ENCODE measurements around the gene PCDHGC5. TPM values are rescaled to one million over a fixed set of nuclear protein-coding genes. Genes with fewer than 3 reads are reported as not detected.

PCDHGC5 gene
- total RNA-seq, 1 donor, result 2.6 TPM

DNA sequence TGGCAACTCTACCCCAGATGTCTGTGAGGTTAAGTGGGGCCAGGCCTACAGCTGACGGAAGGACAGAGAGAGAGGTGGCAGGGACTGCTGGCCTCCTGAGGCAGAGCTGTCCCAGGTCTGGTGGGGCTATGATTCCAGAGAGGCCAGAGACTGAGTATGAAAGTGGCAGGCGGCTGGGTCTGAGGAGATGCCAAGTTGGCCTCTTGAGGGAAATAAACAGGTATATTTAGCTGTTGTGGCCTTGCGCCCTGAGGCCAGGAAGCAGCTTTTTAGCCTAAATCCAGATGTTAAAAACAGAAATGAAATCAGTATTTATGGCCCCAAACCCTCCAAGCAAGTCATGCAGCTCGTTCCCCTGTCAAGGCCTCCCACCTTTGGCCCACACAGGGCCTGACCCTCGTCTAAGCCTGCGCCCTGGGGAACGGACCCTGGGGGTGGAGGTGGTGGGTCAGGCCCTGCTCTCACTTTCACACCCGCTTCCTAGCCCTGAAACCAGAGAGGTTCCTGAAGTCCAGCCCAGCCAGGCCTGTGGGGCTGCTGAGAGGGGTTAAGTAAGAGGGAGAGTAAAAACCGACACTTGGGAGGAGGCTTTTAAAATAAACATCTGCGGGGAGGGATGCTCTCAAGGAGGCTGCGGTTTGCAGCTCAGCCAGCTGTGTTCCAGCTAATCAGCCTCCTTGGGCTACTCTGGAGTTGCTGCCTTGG, 18.7 kb downstream of the PCDHGC5 start:
- H3K4me3 ChIP-seq (ENCODE audit: low read depth, low read length), result peak overlapping the region; percentile 45
- DNase-seq (ENCODE audit: low read depth), result peak; percentile 98
- TF ChIP-seq, protein P1, sequence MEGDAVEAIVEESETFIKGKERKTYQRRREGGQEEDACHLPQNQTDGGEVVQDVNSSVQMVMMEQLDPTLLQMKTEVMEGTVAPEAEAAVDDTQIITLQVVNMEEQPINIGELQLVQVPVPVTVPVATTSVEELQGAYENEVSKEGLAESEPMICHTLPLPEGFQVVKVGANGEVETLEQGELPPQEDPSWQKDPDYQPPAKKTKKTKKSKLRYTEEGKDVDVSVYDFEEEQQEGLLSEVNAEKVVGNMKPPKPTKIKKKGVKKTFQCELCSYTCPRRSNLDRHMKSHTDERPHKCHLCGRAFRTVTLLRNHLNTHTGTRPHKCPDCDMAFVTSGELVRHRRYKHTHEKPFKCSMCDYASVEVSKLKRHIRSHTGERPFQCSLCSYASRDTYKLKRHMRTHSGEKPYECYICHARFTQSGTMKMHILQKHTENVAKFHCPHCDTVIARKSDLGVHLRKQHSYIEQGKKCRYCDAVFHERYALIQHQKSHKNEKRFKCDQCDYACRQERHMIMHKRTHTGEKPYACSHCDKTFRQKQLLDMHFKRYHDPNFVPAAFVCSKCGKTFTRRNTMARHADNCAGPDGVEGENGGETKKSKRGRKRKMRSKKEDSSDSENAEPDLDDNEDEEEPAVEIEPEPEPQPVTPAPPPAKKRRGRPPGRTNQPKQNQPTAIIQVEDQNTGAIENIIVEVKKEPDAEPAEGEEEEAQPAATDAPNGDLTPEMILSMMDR (IDR thresholded peaks at IDR 0.05; ENCODE audit: insufficient read depth, low read depth, low read length), result no peak

DNA sequence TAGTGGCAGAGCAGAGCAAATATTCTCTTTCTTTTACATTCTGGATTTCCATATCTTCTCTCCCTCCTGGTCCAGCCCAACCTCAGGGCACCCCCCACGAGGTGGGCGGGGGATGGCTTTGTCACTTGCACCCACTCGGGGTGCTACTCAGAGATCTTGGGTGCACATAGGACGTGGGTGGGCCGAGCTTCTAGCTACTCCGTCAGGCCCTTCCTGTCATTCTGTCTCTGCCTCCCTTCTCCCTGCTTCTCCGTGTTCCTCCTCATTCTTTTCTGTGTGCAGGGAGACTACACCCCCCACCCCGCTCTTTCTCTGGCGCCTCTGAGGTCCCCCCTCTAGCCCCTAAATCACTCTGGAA, 19.5 kb downstream of the PCDHGC5 start:
- no peak for DNase-seq (ENCODE audit: low read depth)
- H3K4me3 ChIP-seq (ENCODE audit: low read depth, low read length), result peak overlapping the region; percentile 45
- TF ChIP-seq, protein P1 (IDR thresholded peaks at IDR 0.05; ENCODE audit: insufficient read depth, low read depth, low read length), result no peak

GRCh38 chr5:141508798-141509611, 20.1 kb downstream of the PCDHGC5 start:
- peak; percentile 97 for DNase-seq (ENCODE audit: low read depth)
- H3K4me3 ChIP-seq (ENCODE audit: low read depth, low read length), result peak overlapping the region; percentile 45
- TF ChIP-seq, protein P1 (IDR thresholded peaks at IDR 0.05; ENCODE audit: insufficient read depth, low read depth, low read length), result no peak

- TF ChIP-seq, protein P1 (IDR thresholded peaks at IDR 0.05; ENCODE audit: insufficient read depth, low read depth, low read length), result no peak
- H3K4me3 ChIP-seq (ENCODE audit: low read depth, low read length), result no peak overlapping the region
- no peak for DNase-seq (ENCODE audit: low read depth)
Observed at GRCh38 chr5:141510160-141510559, 21.3 kb downstream of the PCDHGC5 start.

GRCh38 chr5:141510850-141511601, 22.1 kb downstream of the PCDHGC5 start:
- H3K4me3 ChIP-seq (ENCODE audit: low read depth, low read length), result no peak overlapping the region
- DNase-seq (ENCODE audit: low read depth), result no peak
- TF ChIP-seq, protein P1 (IDR thresholded peaks at IDR 0.05; ENCODE audit: insufficient read depth, low read depth, low read length), result no peak

- DNase-seq (ENCODE audit: low read depth), result no peak
- H3K4me3 ChIP-seq (ENCODE audit: low read depth, low read length), result no peak overlapping the region
- TF ChIP-seq, protein P1 (IDR thresholded peaks at IDR 0.05; ENCODE audit: insufficient read depth, low read depth, low read length), result no peak
Observed at GRCh38 chr5:141511771-141512325, 23.0 kb downstream of the PCDHGC5 start.

Data from fibroblast of villous mesenchyme (primary cell).